ENCODE results near the gene AGT. TPM values are rescaled to one million over a fixed set of nuclear protein-coding genes. Genes with fewer than 3 reads are reported as not detected.
A peak's percentile ranks its signal among the peaks of the same experiment; 100 is the strongest.

AGT gene
- total RNA-seq, 1 donor from 2014 or later: 0.86 TPM

GRCh38 chr1:230696218-230696617 lies 17.7 kb downstream of the AGT start:
- H3K27ac ChIP-seq: no peak overlapping the region
- no peak for ATAC-seq
- no peaks in the 10 kb centered on the region for H3K27me3 ChIP-seq (ENCODE audit: low read depth)
- no peak for TF ChIP-seq CTCF (IDR thresholded peaks at IDR 0.05)
- no peak for DNase-seq
- intact Hi-C loops (cut with DNase I): no loop called here
- peaks cover 34% of the 10 kb centered on the region for H3K36me3 ChIP-seq
- H3K4me1 ChIP-seq: no peaks in the 10 kb centered on the region
- no peaks in the 10 kb centered on the region for H3K9me3 ChIP-seq
- H3K4me3 ChIP-seq: no peak overlapping the region

- Histone ChIP-seq H3K36me3 (peaks cover 47% of the 10 kb centered on the region), H3K4me3 (no peak overlapping the region), H3K27ac (no peak overlapping the region), H3K4me1 (no peaks in the 10 kb centered on the region), H3K27me3 (ENCODE audit: low read depth) (no peaks in the 10 kb centered on the region), H3K9me3 (no peaks in the 10 kb centered on the region)
- intact Hi-C loops (cut with DNase I): no loop called here
- no peak for TF ChIP-seq CTCF (IDR thresholded peaks at IDR 0.05)
- no peak for DNase-seq
- ATAC-seq: no peak
Measured at GRCh38 chr1:230694991-230695390, 18.9 kb downstream of the AGT start.

- Histone ChIP-seq H3K4me3 (no peak overlapping the region), H3K9me3 (no peaks in the 10 kb centered on the region), H3K36me3 (peaks cover 52% of the 10 kb centered on the region), H3K27me3 (ENCODE audit: low read depth) (no peaks in the 10 kb centered on the region), H3K27ac (no peak overlapping the region), H3K4me1 (no peaks in the 10 kb centered on the region)
- DNase-seq (no peak), ATAC-seq (peak in 1 of 2 donors; percentile 19)
- intact Hi-C loops (cut with DNase I): no loop called here
- TF ChIP-seq CTCF (IDR thresholded peaks at IDR 0.05): no peak
Measured at GRCh38 chr1:230694464-230694863, 19.5 kb downstream of the AGT start.

- H3K36me3 ChIP-seq: peaks cover 59% of the 10 kb centered on the region
Measured at GRCh38 chr1:230693777-230694176, 20.1 kb downstream of the AGT start.

GRCh38 chr1:230693221-230693620 lies 20.7 kb downstream of the AGT start:
- Histone ChIP-seq H3K9me3 (no peaks in the 10 kb centered on the region), H3K4me3 (no peak overlapping the region), H3K27me3 (ENCODE audit: low read depth) (no peaks in the 10 kb centered on the region), H3K27ac (no peak overlapping the region), H3K4me1 (no peaks in the 10 kb centered on the region), H3K36me3 (peaks cover 64% of the 10 kb centered on the region)
- intact Hi-C loops (cut with DNase I): no loop called here
- DNase-seq (no peak), ATAC-seq (no peak)
- no peak for TF ChIP-seq CTCF (IDR thresholded peaks at IDR 0.05)

More at GRCh38 chr1:230693777-230694176, 20.1 kb downstream of the AGT start:
- ATAC-seq (no peak), DNase-seq (no peak)
- Histone ChIP-seq H3K4me3 (no peak overlapping the region), H3K4me1 (no peaks in the 10 kb centered on the region), H3K27me3 (ENCODE audit: low read depth) (no peaks in the 10 kb centered on the region), H3K27ac (no peak overlapping the region), H3K9me3 (no peaks in the 10 kb centered on the region)
- intact Hi-C loops (cut with DNase I): no loop called here
- no peak for TF ChIP-seq CTCF (IDR thresholded peaks at IDR 0.05)

GRCh38 chr1:230691615-230692014 lies 22.3 kb downstream of the AGT start:
- Histone ChIP-seq H3K4me3 (no peak overlapping the region), H3K4me1 (no peaks in the 10 kb centered on the region), H3K27me3 (ENCODE audit: low read depth) (no peaks in the 10 kb centered on the region), H3K9me3 (no peaks in the 10 kb centered on the region), H3K27ac (no peak overlapping the region), H3K36me3 (peaks cover 79% of the 10 kb centered on the region)
- ATAC-seq (no peak), DNase-seq (no peak)
- TF ChIP-seq CTCF (IDR thresholded peaks at IDR 0.05): no peak
- intact Hi-C loops (cut with DNase I): no loop called here

Measured in lower lobe of right lung (tissue), 2 donors.